Stimulated activated memory B cell treated with anti-CD40 and anti-IgM and Interleukin-4, amounts not matched to agents 10 μg/mL and 1 μg/mL and 100 μg/mL, for 72 hours (primary cell): ENCODE measurements around the gene DOCK2.

Source experiments
- ATAC-seq: fragments of 150-1000 bp; cut with Tn5 transposase; 2 replicates; pipeline ENCODE4 v1.10.0; 2021
- H3K27ac Mint-ChIP-seq: one replicate; pipeline ENCODE4 v1.8.0; 2022; ENCODE audit warnings: mild to moderate bottlenecking, mixed read lengths
- H3K27me3 Mint-ChIP-seq: one replicate; pipeline ENCODE4 v1.8.0; 2022; ENCODE audit warnings: mixed read lengths
- H3K36me3 Mint-ChIP-seq: one replicate; pipeline ENCODE4 v1.8.0; 2022; ENCODE audit warnings: mixed read lengths
- H3K4me1 Mint-ChIP-seq: one replicate; pipeline ENCODE4 v1.8.0; 2022; ENCODE audit warnings: mixed read lengths
- H3K4me3 Mint-ChIP-seq: one replicate; pipeline ENCODE4 v1.8.0; 2022; ENCODE audit warnings: mild to moderate bottlenecking, moderate library complexity, mixed read lengths
- H3K9me3 Mint-ChIP-seq: one replicate; pipeline ENCODE4 v1.8.0; 2022; ENCODE audit warnings: mixed read lengths

The DOCK2 gene

GRCh38 chr5:169914766-169915165 is 277.7 kb downstream of the DOCK2 start:
- Mint-ChIP-seq H3K9me3 (no peaks in the 10 kb centered on the region), H3K4me1 (peaks cover 6% of the 10 kb centered on the region), H3K27me3 (no peaks in the 10 kb centered on the region), H3K36me3 (peaks cover 36% of the 10 kb centered on the region), H3K27ac (no peak overlapping the region), H3K4me3 (no peak overlapping the region)
- no peak for ATAC-seq

- H3K27ac Mint-ChIP-seq: no peak overlapping the region
Measured at GRCh38 chr5:169917500-169917899, 280.4 kb downstream of the DOCK2 start.

GRCh38 chr5:169918228-169918627 is 281.2 kb downstream of the DOCK2 start:
- Mint-ChIP-seq H3K27me3 (no peaks in the 10 kb centered on the region), H3K9me3 (no peaks in the 10 kb centered on the region), H3K27ac (no peak overlapping the region), H3K4me1 (peaks cover 13% of the 10 kb centered on the region), H3K36me3 (peaks cover 21% of the 10 kb centered on the region), H3K4me3 (no peak overlapping the region)
- no peak for ATAC-seq

More at GRCh38 chr5:169917500-169917899, 280.4 kb downstream of the DOCK2 start:
- ATAC-seq: no peak
- H3K9me3 Mint-ChIP-seq: no peaks in the 10 kb centered on the region
- H3K27me3 Mint-ChIP-seq: no peaks in the 10 kb centered on the region
- peaks cover 13% of the 10 kb centered on the region for H3K4me1 Mint-ChIP-seq
- H3K4me3 Mint-ChIP-seq: no peak overlapping the region
- H3K36me3 Mint-ChIP-seq: peaks cover 23% of the 10 kb centered on the region

- Mint-ChIP-seq H3K4me1 (peaks cover 28% of the 10 kb centered on the region), H3K27me3 (no peaks in the 10 kb centered on the region), H3K4me3 (no peak overlapping the region), H3K27ac (no peak overlapping the region), H3K36me3 (peaks cover 36% of the 10 kb centered on the region), H3K9me3 (no peaks in the 10 kb centered on the region)
- ATAC-seq: no peak
Measured at GRCh38 chr5:169920474-169920873, 283.4 kb downstream of the DOCK2 start.

GRCh38 chr5:169921384-169921783 is 284.3 kb downstream of the DOCK2 start:
- Mint-ChIP-seq H3K27me3 (no peaks in the 10 kb centered on the region), H3K36me3 (peaks cover 40% of the 10 kb centered on the region), H3K27ac (no peak overlapping the region), H3K4me3 (no peak overlapping the region), H3K9me3 (no peaks in the 10 kb centered on the region), H3K4me1 (peaks cover 28% of the 10 kb centered on the region)
- no peak for ATAC-seq

GRCh38 chr5:169921949-169922348 is 284.9 kb downstream of the DOCK2 start:
- H3K27me3 Mint-ChIP-seq: no peaks in the 10 kb centered on the region
- H3K27ac Mint-ChIP-seq: no peak overlapping the region
- peaks cover 44% of the 10 kb centered on the region for H3K36me3 Mint-ChIP-seq
- H3K4me1 Mint-ChIP-seq: peaks cover 28% of the 10 kb centered on the region
- no peak for ATAC-seq
- no peak overlapping the region for H3K4me3 Mint-ChIP-seq
- H3K9me3 Mint-ChIP-seq: no peaks in the 10 kb centered on the region

GRCh38 chr5:169922474-169922873 is 285.4 kb downstream of the DOCK2 start:
- no peaks in the 10 kb centered on the region for H3K9me3 Mint-ChIP-seq
- no peak overlapping the region for H3K4me3 Mint-ChIP-seq
- H3K27ac Mint-ChIP-seq: no peak overlapping the region
- peaks cover 25% of the 10 kb centered on the region for H3K4me1 Mint-ChIP-seq
- H3K36me3 Mint-ChIP-seq: peaks cover 44% of the 10 kb centered on the region
- H3K27me3 Mint-ChIP-seq: no peaks in the 10 kb centered on the region
- no peak for ATAC-seq

GRCh38 chr5:169923988-169924387 is 286.9 kb downstream of the DOCK2 start:
- H3K4me1 Mint-ChIP-seq: peaks cover 29% of the 10 kb centered on the region

GRCh38 chr5:169933127-169933526 is 296.1 kb downstream of the DOCK2 start:
- H3K4me3 Mint-ChIP-seq: no peak overlapping the region
- H3K9me3 Mint-ChIP-seq: no peaks in the 10 kb centered on the region
- no peak for ATAC-seq
- peaks cover 32% of the 10 kb centered on the region for H3K4me1 Mint-ChIP-seq
- H3K27me3 Mint-ChIP-seq: no peaks in the 10 kb centered on the region
- no peak overlapping the region for H3K27ac Mint-ChIP-seq
- peaks cover 64% of the 10 kb centered on the region for H3K36me3 Mint-ChIP-seq

More at GRCh38 chr5:169923988-169924387, 286.9 kb downstream of the DOCK2 start:
- Mint-ChIP-seq H3K9me3 (no peaks in the 10 kb centered on the region), H3K27ac (no peak overlapping the region), H3K36me3 (peaks cover 48% of the 10 kb centered on the region), H3K4me3 (no peak overlapping the region), H3K27me3 (no peaks in the 10 kb centered on the region)
- no peak for ATAC-seq

GRCh38 chr5:169933616-169934015 is 296.5 kb downstream of the DOCK2 start:
- ATAC-seq: no peak
- no peak overlapping the region for H3K27ac Mint-ChIP-seq
- no peak overlapping the region for H3K4me3 Mint-ChIP-seq
- H3K36me3 Mint-ChIP-seq: peaks cover 61% of the 10 kb centered on the region
- no peaks in the 10 kb centered on the region for H3K9me3 Mint-ChIP-seq
- H3K4me1 Mint-ChIP-seq: peaks cover 27% of the 10 kb centered on the region
- no peaks in the 10 kb centered on the region for H3K27me3 Mint-ChIP-seq

GRCh38 chr5:169934990-169935389 is 297.9 kb downstream of the DOCK2 start:
- Mint-ChIP-seq H3K4me1 (peaks cover 27% of the 10 kb centered on the region), H3K9me3 (no peaks in the 10 kb centered on the region), H3K27ac (no peak overlapping the region), H3K4me3 (no peak overlapping the region), H3K36me3 (peaks cover 61% of the 10 kb centered on the region), H3K27me3 (no peaks in the 10 kb centered on the region)
- no peak for ATAC-seq

- peaks cover 27% of the 10 kb centered on the region for H3K4me1 Mint-ChIP-seq
- ATAC-seq: no peak
- H3K4me3 Mint-ChIP-seq: no peak overlapping the region
- no peaks in the 10 kb centered on the region for H3K27me3 Mint-ChIP-seq
- H3K9me3 Mint-ChIP-seq: no peaks in the 10 kb centered on the region
- no peak overlapping the region for H3K27ac Mint-ChIP-seq
- H3K36me3 Mint-ChIP-seq: peaks cover 54% of the 10 kb centered on the region
Measured at GRCh38 chr5:169935762-169936161, 298.7 kb downstream of the DOCK2 start.

GRCh38 chr5:169938439-169938838 is 301.4 kb downstream of the DOCK2 start:
- Mint-ChIP-seq H3K4me3 (no peak overlapping the region), H3K27ac (peak overlapping the region; percentile 32), H3K9me3 (no peaks in the 10 kb centered on the region), H3K27me3 (no peaks in the 10 kb centered on the region), H3K36me3 (peaks cover 34% of the 10 kb centered on the region), H3K4me1 (peaks cover 28% of the 10 kb centered on the region)
- ATAC-seq: no peak

GRCh38 chr5:169939731-169940130 is 302.7 kb downstream of the DOCK2 start:
- no peak overlapping the region for H3K27ac Mint-ChIP-seq
- no peaks in the 10 kb centered on the region for H3K27me3 Mint-ChIP-seq
- H3K4me3 Mint-ChIP-seq: no peak overlapping the region
- no peaks in the 10 kb centered on the region for H3K9me3 Mint-ChIP-seq
- ATAC-seq: no peak
- H3K4me1 Mint-ChIP-seq: peaks cover 30% of the 10 kb centered on the region
- H3K36me3 Mint-ChIP-seq: peaks cover 27% of the 10 kb centered on the region

GRCh38 chr5:169941542-169941941 is 304.5 kb downstream of the DOCK2 start:
- H3K27ac Mint-ChIP-seq: peak overlapping the region; percentile 51
- ATAC-seq: no peak
- peaks cover 21% of the 10 kb centered on the region for H3K36me3 Mint-ChIP-seq
- no peaks in the 10 kb centered on the region for H3K27me3 Mint-ChIP-seq
- H3K4me3 Mint-ChIP-seq: no peak overlapping the region
- H3K9me3 Mint-ChIP-seq: no peaks in the 10 kb centered on the region
- peaks cover 21% of the 10 kb centered on the region for H3K4me1 Mint-ChIP-seq

GRCh38 chr5:169942181-169942580 is 305.1 kb downstream of the DOCK2 start:
- Mint-ChIP-seq H3K27ac (no peak overlapping the region), H3K4me1 (peaks cover 21% of the 10 kb centered on the region), H3K9me3 (no peaks in the 10 kb centered on the region), H3K27me3 (no peaks in the 10 kb centered on the region), H3K4me3 (no peak overlapping the region), H3K36me3 (peaks cover 22% of the 10 kb centered on the region)
- ATAC-seq: no peak

GRCh38 chr5:169943026-169943425 is 306.0 kb downstream of the DOCK2 start:
- H3K27ac Mint-ChIP-seq: no peak overlapping the region
- H3K4me1 Mint-ChIP-seq: peaks cover 21% of the 10 kb centered on the region
- no peaks in the 10 kb centered on the region for H3K9me3 Mint-ChIP-seq

More at GRCh38 chr5:169943026-169943425, 306.0 kb downstream of the DOCK2 start:
- H3K36me3 Mint-ChIP-seq: peaks cover 26% of the 10 kb centered on the region
- H3K4me3 Mint-ChIP-seq: no peak overlapping the region
- ATAC-seq: no peak
- H3K27me3 Mint-ChIP-seq: no peaks in the 10 kb centered on the region
